ENCODE results near the gene ITGB3BP.
A peak's percentile ranks its signal among the peaks of the same experiment; 100 is the strongest.

The ITGB3BP gene

DNA sequence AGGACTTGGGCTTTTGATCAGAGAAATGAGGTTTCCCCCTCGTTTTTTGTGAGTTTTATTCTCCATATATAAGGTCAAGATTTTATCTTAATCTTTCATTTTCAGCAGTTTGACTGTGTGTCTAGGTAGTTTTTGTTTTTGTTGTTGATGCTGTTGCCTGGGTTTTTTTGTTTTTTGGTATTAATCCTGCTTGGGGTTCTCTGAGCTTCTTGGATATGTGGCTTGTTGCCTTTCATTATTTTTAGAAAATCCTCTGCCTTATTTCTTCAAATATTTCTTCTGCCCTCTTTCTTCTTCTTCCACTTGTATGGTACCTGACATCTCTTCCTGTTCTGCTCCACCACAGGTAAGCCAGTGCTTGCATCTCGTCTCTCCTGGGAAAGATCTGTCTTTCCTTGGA lies 25.3 kb upstream of the ITGB3BP start:
- Histone ChIP-seq H3K27ac (ENCODE audit: extremely low read depth, low read depth, low read length) (no peak overlapping the region), H3K9me3 (ENCODE audit: control insufficient read depth, insufficient read depth, low read depth, low read length) (no peaks in the 10 kb centered on the region), H3K36me3 (ENCODE audit: control insufficient read depth in 2 of 2, insufficient read depth in 1 of 2, low read length in 2 of 2) (peaks cover 0 to 10% of the 10 kb centered on the region in 2 experiments; a peak in 2 of 3 replicates), H3K4me3 (ENCODE audit: low read depth, low read length) (no peak overlapping the region), H3K4me1 (ENCODE audit: control insufficient read depth, insufficient read depth, low read length) (no peaks in the 10 kb centered on the region)
- TF ChIP-seq KLF9 (tag by site-specific recombination; IDR thresholded peaks at IDR 0.05; ENCODE audit: low read depth) (no peak), ZNF558 (tag by site-specific recombination; IDR thresholded peaks at IDR 0.05) (peak; percentile 95)
- ChIA-PET POLR2A (no interaction called here), CTCF (interaction anchor here (1.1 to 1.2 kb wide), 2 partner anchors 9 to 10 kb away, joined by 3 to 4 read pairs; no protein-coding TSS in a partner anchor)

GRCh38 chr1:63547621-63548294 lies 24.7 kb upstream of the ITGB3BP start:
- Histone ChIP-seq H3K36me3 (ENCODE audit: control insufficient read depth in 2 of 2, insufficient read depth in 1 of 2, low read length in 2 of 2) (peaks cover 0 to 10% of the 10 kb centered on the region in 2 experiments; a peak in 1 of 3 replicates), H3K27ac (ENCODE audit: extremely low read depth, low read depth, low read length) (no peak overlapping the region), H3K9me3 (ENCODE audit: control insufficient read depth, insufficient read depth, low read depth, low read length) (no peaks in the 10 kb centered on the region), H3K4me1 (ENCODE audit: control insufficient read depth, insufficient read depth, low read length) (no peaks in the 10 kb centered on the region), H3K4me3 (ENCODE audit: low read depth, low read length) (no peak overlapping the region)
- ChIA-PET CTCF (interaction anchor here (1.1 to 1.2 kb wide), 3 partner anchors 9 to 10 kb away, joined by 3 to 4 read pairs (median 4); no protein-coding TSS in a partner anchor), POLR2A (no interaction called here)
- TF ChIP-seq SCRT2 (tag by site-specific recombination; IDR thresholded peaks at IDR 0.05) (peak; percentile 21; the same call in 1 of the 2 replicates), ZNF792 (tag by site-specific recombination; IDR thresholded peaks at IDR 0.05) (no peak), ZNF677 (tag by site-specific recombination; IDR thresholded peaks at IDR 0.05) (peak; percentile 81)

GRCh38 chr1:63545780-63546179 lies 22.8 kb upstream of the ITGB3BP start:
- no peak for TF ChIP-seq SP7 (tag by site-specific recombination; IDR thresholded peaks at IDR 0.05)
- no peak for TF ChIP-seq ZNF843 (tag by site-specific recombination; IDR thresholded peaks at IDR 0.05)
- TF ChIP-seq ZNF37A (tag by site-specific recombination; IDR thresholded peaks at IDR 0.05): no peak
- TF ChIP-seq ZNF133 (tag by site-specific recombination; IDR thresholded peaks at IDR 0.05): no peak
- TF ChIP-seq, protein P1, sequence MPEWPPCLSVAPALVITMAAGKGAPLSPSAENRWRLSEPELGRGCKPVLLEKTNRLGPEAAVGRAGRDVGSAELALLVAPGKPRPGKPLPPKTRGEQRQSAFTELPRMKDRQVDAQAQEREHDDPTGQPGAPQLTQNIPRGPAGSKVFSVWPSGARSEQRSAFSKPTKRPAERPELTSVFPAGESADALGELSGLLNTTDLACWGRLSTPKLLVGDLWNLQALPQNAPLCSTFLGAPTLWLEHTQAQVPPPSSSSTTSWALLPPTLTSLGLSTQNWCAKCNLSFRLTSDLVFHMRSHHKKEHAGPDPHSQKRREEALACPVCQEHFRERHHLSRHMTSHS (tag by site-specific recombination; IDR thresholded peaks at IDR 0.05): no peak
- TF ChIP-seq, protein P2, sequence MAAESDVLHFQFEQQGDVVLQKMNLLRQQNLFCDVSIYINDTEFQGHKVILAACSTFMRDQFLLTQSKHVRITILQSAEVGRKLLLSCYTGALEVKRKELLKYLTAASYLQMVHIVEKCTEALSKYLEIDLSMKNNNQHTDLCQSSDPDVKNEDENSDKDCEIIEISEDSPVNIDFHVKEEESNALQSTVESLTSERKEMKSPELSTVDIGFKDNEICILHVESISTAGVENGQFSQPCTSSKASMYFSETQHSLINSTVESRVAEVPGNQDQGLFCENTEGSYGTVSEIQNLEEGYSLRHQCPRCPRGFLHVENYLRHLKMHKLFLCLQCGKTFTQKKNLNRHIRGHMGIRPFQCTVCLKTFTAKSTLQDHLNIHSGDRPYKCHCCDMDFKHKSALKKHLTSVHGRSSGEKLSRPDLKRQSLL (tag by site-specific recombination; IDR thresholded peaks at IDR 0.05): no peak
- no peak for TF ChIP-seq YY2 (tag by site-specific recombination; IDR thresholded peaks at IDR 0.05)
- TF ChIP-seq ZNF19 (tag by site-specific recombination; IDR thresholded peaks at IDR 0.05; ENCODE audit: low read depth): no peak
- TF ChIP-seq ZNF785 (tag by site-specific recombination; IDR thresholded peaks at IDR 0.05): no peak
- no peak for TF ChIP-seq KLF16 (tag by site-specific recombination; IDR thresholded peaks at IDR 0.05)
- TF ChIP-seq REPIN1 (tag by site-specific recombination; IDR thresholded peaks at IDR 0.05; ENCODE audit: low read depth): no peak
- TF ChIP-seq ZNF747 (tag by site-specific recombination; IDR thresholded peaks at IDR 0.05): no peak
- TF ChIP-seq ZNF837 (tag by site-specific recombination; IDR thresholded peaks at IDR 0.05): no peak
- TF ChIP-seq ZNF76 (tag by site-specific recombination; IDR thresholded peaks at IDR 0.05; ENCODE audit: borderline replicate concordance, low read depth): no peak
- ChIA-PET POLR2A (no interaction called here), CTCF (interaction anchor here (0.6 kb wide), 1 partner anchor 194 kb away, joined by 3 read pairs; no protein-coding TSS in a partner anchor)
- Histone ChIP-seq H3K36me3 (ENCODE audit: control insufficient read depth in 2 of 2, insufficient read depth in 1 of 2, low read length in 2 of 2) (peaks cover 0 to 10% of the 10 kb centered on the region in 2 experiments; a peak in 2 of 3 replicates), H3K4me1 (ENCODE audit: control insufficient read depth, insufficient read depth, low read length) (no peaks in the 10 kb centered on the region), H3K9me3 (ENCODE audit: control insufficient read depth, insufficient read depth, low read depth, low read length) (no peaks in the 10 kb centered on the region), H3K27ac (ENCODE audit: extremely low read depth, low read depth, low read length) (no peak overlapping the region), H3K4me3 (ENCODE audit: low read depth, low read length) (no peak overlapping the region)

All from HEK293 (cell line).